GM21381 (cell line): ENCODE data around the gene NCAM2.

Source experiments
- ATAC-seq: cut with Tn5 transposase; IDR thresholded peaks from one replicate; pipeline ENCODE4 v1.9.1; 2021; ENCODE audit warnings: mild to moderate bottlenecking, moderate library complexity; ENCODE audit not compliant: unreplicated experiment

NCAM2 gene

DNA sequence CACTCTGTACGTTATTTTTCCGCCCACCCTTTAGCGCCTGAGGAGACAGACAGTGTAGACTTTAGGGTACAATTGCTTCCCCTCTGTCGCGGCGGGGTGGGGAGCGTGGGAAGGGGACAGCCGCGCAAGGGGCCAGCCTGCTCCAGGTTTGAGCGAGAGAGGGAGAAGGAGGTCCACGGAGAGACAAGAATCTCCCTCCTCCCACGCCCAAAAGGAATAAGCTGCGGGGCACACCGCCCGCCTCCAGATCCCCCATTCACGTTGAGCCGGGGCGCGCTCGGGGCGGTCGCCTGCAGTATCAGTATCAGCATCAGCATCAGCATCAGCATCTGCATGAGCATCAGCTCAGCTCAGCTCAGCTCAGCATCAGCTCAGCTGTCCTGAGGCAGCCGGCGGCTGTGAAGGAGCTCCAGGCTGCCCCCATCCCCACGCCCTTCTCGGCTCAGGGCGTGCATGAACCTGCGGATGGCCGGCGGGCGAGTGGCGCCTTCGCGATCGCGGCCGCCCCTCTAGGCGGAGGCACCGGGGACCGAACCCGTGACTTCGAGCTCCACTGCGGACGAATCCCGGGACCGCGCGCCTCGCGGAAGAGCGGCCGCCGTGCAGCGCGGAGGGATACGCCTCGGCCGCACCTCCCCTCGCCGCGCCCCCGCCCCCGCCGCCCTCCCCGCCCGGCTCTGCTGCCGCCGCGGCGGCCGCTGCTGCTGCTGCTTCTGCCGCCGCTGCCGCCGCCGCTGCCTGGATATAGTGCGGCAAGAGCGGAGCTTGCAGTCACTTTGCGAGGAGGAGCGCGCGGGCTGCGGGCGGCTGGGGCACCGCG is at the start of gene NCAM2:
NCAM2 (plus strand) TSS at position 774 of the 820 bp plus-strand sequence.
- ATAC-seq, result peak; percentile 51

DNA sequence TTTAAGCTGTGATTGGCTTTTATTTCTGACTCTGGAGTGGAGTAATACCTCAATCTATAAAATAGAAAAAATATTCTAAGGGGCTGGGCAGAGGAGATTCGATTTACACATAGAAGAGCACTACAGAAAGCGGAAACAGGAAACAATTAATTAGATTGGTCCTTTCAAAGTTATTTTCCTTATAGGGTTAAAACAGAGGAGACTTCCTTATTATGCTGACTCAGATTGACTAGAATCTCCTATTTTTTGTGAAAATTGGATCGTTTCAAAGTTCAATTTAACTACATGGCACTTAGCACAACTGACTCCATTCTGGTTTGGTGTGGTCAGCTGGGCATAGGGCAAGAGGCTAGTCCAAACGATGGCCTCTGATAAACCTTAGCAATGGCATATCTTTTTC is 48.3 kb upstream of the NCAM2 start:
- no peak for ATAC-seq

- no peak for ATAC-seq
Observed at GRCh38 chr21:20965816-20966215, 32.4 kb upstream of the NCAM2 start.

DNA sequence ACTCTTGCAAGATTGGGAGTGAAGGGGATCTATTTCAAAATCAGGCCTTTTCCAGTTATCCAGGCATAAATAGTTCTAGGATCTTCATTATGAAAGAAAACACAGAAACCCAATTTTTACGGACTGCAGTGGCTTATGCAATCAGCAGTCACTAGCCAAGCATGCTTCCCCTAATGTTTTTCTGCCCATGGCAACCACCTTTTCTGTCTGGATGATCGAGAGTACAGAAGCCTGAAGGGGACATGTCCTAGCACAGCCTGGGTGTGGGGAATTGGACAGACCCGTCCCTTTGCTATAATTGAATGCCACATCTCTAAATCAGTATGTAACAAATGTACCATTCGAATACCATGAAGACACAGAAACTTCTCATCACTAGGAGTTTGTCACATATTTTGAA is 29.8 kb upstream of the NCAM2 start:
- ATAC-seq, result no peak

- ATAC-seq, result no peak
Observed at GRCh38 chr21:20970691-20971090, 27.5 kb upstream of the NCAM2 start.

- no peak for ATAC-seq
Observed at GRCh38 chr21:20971296-20971921, 26.8 kb upstream of the NCAM2 start.

GRCh38 chr21:20994790-20995189 is 3.4 kb upstream of the NCAM2 start:
- no peak for ATAC-seq

- no peak for ATAC-seq
Observed at GRCh38 chr21:20996421-20997310, 1.5 kb upstream of the NCAM2 start.

DNA sequence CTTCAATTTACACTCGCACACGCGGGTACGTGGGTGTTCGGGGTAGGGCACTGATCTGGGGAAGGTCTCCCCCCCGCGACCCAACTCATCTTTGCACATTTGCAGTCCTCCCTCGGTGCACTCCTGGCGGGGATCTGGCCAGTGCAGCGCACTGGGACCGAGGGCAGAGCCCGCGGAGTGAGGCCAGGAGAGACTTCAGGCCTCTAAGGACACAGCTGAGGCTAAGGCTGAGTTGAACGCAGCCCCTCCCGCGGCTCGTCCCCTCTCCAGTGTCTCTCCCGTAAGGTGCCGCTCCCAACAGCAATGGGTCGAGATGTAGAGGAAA is 936 bp upstream of the NCAM2 start:
- no peak for ATAC-seq

GRCh38 chr21:20998456-20998789 is 214 bp downstream of the NCAM2 start:
- ATAC-seq, result no peak

DNA sequence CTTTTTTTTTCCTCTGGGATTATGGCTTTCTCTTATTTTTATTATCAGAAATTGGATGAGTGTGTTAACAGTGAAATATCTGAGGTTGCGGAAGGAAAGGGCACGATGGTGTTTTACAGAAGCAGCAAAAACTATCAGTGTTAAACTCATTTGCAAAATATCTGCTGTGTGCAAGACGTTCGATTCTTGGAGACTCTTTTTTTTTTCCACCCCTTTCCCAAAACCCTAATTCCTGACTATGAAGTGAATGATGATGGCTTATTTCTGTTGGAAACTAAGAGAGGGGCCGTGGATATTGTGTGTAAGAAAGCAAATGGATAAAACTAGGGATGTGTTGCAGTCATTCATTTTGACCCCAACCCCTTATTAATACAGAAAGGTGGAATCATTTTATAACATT is 677 bp downstream of the NCAM2 start:
- no peak for ATAC-seq

DNA sequence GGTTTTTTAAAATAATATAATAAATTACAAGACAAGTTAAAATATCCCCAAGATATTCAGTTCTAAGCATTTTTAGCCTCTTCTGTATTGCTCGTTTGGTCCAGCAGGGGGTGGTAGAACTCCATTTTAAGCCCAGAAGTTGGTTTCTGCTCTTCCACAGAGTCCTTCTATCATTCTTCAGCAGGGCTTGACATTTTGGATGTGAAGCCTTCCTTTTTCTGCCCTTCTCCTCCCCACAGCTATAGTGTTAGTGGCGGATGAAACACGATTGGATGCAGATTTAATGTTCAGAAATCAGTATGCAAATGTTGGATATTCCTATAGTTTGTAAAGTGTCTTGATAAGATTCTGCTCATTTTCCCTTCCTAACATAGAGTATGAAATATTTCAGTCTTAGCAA is 1.4 kb downstream of the NCAM2 start:
- ATAC-seq, result peak; percentile 38

GRCh38 chr21:21000591-21001175 is 2.5 kb downstream of the NCAM2 start:
- ATAC-seq, result no peak

DNA sequence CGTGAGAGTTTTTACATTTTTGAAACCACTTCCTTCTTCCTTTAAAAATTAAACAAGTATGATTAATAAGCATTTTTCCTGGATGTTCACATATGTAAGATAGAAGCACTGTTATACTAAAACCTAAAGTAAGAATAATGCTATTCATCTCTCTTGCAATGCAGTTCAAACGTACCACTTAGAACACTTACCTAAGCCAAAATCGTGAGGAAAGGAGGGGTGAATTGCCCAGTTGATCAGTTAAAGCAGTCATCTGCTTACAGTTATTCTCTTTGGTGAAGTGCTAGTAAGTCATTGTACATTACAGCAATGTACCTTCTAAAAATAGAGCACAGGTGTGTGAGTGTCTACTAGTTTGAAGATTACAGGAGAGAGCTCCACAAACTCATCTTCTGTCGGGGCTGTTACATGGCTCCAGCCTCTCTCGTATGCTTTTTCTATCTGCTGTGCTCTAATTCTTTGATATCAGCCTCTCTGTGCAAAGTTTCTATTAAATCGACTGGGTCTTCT is 3.4 kb downstream of the NCAM2 start:
- ATAC-seq, result no peak

- no peak for ATAC-seq
Observed at GRCh38 chr21:21002153-21002552, 3.9 kb downstream of the NCAM2 start.

GRCh38 chr21:21003701-21004100 is 5.5 kb downstream of the NCAM2 start:
- ATAC-seq, result no peak

GRCh38 chr21:21007606-21008005 is 9.4 kb downstream of the NCAM2 start:
- ATAC-seq, result no peak

- ATAC-seq, result no peak
Observed at GRCh38 chr21:21010228-21010627, 12.0 kb downstream of the NCAM2 start.

- ATAC-seq, result no peak
Observed at GRCh38 chr21:21010698-21011097, 12.5 kb downstream of the NCAM2 start.

- no peak for ATAC-seq
Observed at GRCh38 chr21:21018821-21019220, 20.6 kb downstream of the NCAM2 start.

DNA sequence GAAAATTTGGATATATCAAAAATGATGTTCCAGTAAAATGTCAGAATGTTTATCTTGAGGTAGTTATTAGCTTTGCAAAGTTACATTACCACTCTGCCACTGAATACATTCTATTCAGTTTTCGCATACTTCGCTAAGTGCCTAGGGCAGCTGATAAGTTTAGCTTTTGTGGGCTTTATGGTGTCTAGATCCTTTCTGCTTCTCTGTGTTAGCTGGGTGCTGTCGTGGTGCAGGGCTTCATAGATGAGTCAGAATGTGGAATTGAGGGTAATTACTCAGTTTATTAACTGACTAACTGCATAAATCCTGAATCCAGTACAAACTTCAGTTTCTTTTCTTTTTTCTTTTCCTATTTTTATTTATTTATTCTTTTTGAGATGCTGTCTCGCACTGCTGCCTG is 21.5 kb downstream of the NCAM2 start:
- no peak for ATAC-seq
